ENCODE results near the gene GATB. TPM values are rescaled to one million over a fixed set of nuclear protein-coding genes. Genes with fewer than 3 reads are reported as not detected.

Gene GATB
- total RNA-seq, 1 donor from 2014 or later, result 22.2 TPM

- DNase-seq (ENCODE audit: extremely low read depth, low read depth, low spot score), result no peak
Measured at GRCh38 chr4:151678048-151678872, 82.5 kb downstream of the GATB start.

- no peak for DNase-seq (ENCODE audit: extremely low read depth, low read depth, low spot score)
Measured at GRCh38 chr4:151677193-151677592, 83.6 kb downstream of the GATB start.

- no peak for DNase-seq (ENCODE audit: extremely low read depth, low read depth, low spot score)
Measured at GRCh38 chr4:151676301-151676700, 84.5 kb downstream of the GATB start.

GRCh38 chr4:151675411-151675971 is 85.3 kb downstream of the GATB start:
- no peak for DNase-seq (ENCODE audit: extremely low read depth, low read depth, low spot score)

- no peak for DNase-seq (ENCODE audit: extremely low read depth, low read depth, low spot score)
Measured at GRCh38 chr4:151674804-151675391, 85.9 kb downstream of the GATB start.

- no peak for DNase-seq (ENCODE audit: extremely low read depth, low read depth, low spot score)
Measured at GRCh38 chr4:151673908-151674520, 86.8 kb downstream of the GATB start.

GRCh38 chr4:151672996-151673395 is 87.8 kb downstream of the GATB start:
- no peak for DNase-seq (ENCODE audit: extremely low read depth, low read depth, low spot score)

- DNase-seq (ENCODE audit: extremely low read depth, low read depth, low spot score), result no peak
Measured at GRCh38 chr4:151671541-151672059, 89.2 kb downstream of the GATB start.

GRCh38 chr4:151670843-151671242 is 90.0 kb downstream of the GATB start:
- no peak for DNase-seq (ENCODE audit: extremely low read depth, low read depth, low spot score)

- DNase-seq (ENCODE audit: extremely low read depth, low read depth, low spot score), result no peak
Measured at GRCh38 chr4:151669990-151670389, 90.8 kb downstream of the GATB start.

- DNase-seq (ENCODE audit: extremely low read depth, low read depth, low spot score), result no peak
Measured at GRCh38 chr4:151668689-151669402, 92.0 kb downstream of the GATB start.

- no peak for DNase-seq (ENCODE audit: extremely low read depth, low read depth, low spot score)
Measured at GRCh38 chr4:151667666-151668065, 93.1 kb downstream of the GATB start.

GRCh38 chr4:151667048-151667447 is 93.8 kb downstream of the GATB start:
- no peak for DNase-seq (ENCODE audit: extremely low read depth, low read depth, low spot score)

GRCh38 chr4:151666501-151666900 is 94.3 kb downstream of the GATB start:
- no peak for DNase-seq (ENCODE audit: extremely low read depth, low read depth, low spot score)

- no peak for DNase-seq (ENCODE audit: extremely low read depth, low read depth, low spot score)
Measured at GRCh38 chr4:151665785-151666127, 95.1 kb downstream of the GATB start.

GRCh38 chr4:151665022-151665784 is 95.6 kb downstream of the GATB start:
- no peak for DNase-seq (ENCODE audit: extremely low read depth, low read depth, low spot score)

- DNase-seq (ENCODE audit: extremely low read depth, low read depth, low spot score), result no peak
Measured at GRCh38 chr4:151664289-151664688, 96.5 kb downstream of the GATB start.

- no peak for DNase-seq (ENCODE audit: extremely low read depth, low read depth, low spot score)
Measured at GRCh38 chr4:151663109-151663508, 97.7 kb downstream of the GATB start.

GRCh38 chr4:151661873-151662272 is 98.9 kb downstream of the GATB start:
- no peak for DNase-seq (ENCODE audit: extremely low read depth, low read depth, low spot score)

- no peak for DNase-seq (ENCODE audit: extremely low read depth, low read depth, low spot score)
Measured at GRCh38 chr4:151660676-151661075, 100.1 kb downstream of the GATB start.

All from glomerular endothelial cell (primary cell).